Measurements from ENCODE around the gene P3H3.
A peak's percentile ranks its signal among the peaks of the same experiment; 100 is the strongest.

Gene P3H3

GRCh38 chr12:6826734-6827436 is 1.3 kb upstream of the P3H3 start:
- no peak for DNase-seq (ENCODE audit: low read depth)

DNA sequence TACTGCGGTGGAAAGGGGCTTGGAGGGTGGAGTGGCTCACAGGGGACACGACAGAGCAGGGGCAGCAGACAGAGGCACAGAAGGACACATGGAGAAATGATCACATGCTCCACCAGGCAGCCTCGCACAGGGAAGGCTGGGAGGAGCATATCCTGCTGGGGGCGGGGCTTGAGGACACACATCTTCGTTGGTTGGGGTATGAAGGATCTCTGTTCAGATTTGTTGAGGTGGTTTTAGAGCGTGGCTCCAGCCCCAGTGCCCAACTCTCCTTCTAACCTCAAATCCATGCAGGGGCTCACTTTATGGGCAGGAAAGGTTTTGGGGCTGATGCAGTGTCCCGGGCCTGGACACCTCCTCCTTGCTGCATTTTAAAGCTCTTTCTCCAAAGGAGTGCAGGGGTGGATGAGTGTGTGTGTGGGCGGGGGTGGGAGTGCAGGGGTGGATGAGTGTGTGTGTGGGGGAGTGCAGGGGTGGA is 733 bp upstream of the P3H3 start:
- no peak for DNase-seq (ENCODE audit: low read depth)

DNA sequence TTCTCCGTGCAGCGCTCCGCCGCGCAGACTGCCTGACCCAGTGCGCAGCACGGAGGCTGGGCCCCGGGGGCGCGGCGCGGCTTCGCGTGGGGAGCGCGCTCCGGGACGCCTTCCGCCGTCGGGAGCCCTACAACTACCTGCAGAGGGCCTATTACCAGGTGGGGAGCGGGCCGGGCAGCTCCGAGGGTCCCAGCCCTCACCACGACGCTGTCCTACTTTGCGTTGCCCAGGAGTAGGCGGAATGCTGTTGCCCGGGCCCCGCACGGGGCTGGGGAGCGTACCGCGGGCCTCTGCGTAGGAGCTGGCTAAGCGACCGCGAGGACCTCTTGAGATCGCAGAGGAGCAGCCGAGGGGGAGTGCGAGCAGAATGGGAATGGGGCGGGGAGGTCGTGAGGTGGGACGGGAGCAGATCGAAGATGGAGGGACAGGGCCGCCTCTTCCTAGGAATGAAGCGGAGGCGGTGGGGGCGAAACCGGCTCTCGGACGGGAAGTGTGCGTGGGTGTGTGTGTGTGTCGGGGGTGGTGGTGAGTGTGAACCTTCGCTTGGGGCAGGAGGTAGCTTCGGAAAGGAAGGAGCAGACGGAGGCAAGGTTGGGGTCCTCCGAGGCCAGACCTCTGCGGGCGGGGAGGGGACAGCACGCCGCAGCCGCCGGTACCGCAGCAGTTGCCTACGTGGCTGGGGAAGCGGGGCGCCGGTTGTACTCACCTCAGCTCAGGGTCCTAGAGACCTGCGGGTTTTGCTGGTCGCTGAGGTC is 751 bp downstream of the P3H3 start:
- peak; percentile 33 for DNase-seq (ENCODE audit: low read depth)

GRCh38 chr12:6829536-6830220 is 1.5 kb downstream of the P3H3 start:
- DNase-seq (ENCODE audit: low read depth) = no peak

DNA sequence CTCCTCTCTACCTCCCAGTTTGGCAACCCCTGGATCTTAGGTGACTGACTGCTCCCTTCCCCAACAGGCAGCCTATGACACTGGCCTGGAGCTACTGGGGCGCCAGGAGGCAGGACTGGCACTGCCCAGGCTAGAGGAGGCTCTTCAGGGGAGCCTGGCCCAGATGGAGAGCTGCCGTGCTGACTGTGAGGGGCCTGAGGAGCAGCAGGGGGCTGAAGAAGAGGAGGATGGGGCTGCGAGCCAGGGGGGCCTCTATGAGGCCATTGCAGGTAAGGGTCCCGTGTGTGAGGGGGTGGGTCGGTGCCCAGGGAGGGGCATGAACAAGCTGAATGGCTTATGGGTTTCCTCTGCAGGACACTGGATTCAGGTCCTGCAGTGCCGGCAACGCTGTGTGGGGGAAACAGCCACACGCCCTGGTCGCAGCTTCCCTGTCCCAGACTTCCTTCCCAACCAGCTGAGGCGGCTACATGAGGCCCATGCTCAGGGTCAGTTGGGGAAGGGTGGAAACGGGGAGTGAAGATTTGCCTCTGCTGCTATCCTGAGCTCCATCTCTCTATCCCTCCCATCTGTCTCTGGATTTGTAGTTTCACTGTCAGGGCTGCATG is 2.2 kb downstream of the P3H3 start:
- no peak for DNase-seq (ENCODE audit: low read depth)

DNA sequence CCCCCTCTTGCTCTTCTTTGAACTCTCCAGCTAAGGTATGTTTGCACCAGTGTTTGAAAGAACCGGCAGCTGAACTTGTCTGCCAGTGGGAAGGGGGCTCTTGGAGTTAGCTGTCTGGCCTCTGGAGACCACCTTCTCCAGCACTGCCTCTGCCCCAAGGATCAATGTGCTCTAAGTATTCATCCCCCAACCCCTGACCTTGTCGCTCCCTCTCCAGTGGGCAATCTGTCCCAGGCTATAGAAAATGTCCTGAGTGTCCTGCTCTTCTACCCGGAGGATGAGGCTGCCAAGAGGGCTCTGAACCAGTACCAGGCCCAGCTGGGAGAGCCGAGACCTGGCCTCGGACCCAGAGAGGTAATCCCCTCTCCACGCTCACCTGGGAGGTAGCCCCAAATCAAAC is 2.8 kb downstream of the P3H3 start:
- DNase-seq (ENCODE audit: low read depth) = no peak

DNA sequence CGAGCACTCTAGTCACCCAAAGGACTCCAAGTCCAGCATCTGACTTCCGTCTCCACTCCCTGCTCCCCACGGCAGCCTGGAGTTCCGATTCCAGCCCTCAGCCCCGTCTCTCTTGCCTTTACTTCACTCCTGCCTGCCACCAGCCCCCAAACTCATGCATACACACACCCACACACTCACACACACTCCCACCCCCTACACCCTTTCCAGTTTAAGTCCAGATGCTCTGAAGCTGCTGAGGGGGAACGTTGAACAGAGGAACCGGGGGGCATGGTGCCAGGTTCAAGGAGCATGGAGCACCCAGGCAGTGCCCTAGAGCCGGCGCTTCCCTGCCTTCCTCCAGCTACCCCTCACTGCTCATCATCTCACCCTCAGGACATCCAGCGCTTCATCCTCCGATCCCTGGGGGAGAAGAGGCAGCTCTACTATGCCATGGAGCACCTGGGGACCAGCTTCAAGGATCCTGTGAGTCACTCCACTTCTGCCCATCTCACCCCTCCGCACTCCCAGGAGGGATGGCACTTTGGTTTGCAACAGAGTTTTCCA is 3.3 kb downstream of the P3H3 start:
- no peak for DNase-seq (ENCODE audit: low read depth)

DNA sequence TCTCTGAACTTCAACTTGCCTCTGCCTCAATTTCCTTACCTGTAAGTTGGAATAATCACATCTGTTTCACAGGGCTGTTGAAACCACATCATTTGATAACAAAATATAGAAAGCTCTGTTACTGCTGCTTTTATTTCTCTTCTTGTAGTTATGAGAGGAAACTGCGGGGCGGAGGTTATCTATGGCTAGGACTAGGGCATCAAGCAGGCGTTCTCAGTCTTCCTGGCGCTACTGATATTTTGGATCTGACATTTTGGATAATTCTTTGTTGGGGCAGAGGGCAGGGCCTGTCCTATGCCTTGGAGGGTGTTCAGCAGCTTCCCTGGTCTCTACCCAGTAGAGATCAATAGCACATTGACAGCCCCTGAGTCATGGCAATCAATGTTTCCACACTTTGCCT is 3.9 kb downstream of the P3H3 start:
- no peak for DNase-seq (ENCODE audit: low read depth)

- no peak for DNase-seq (ENCODE audit: low read depth)
These were observed 5.1 kb downstream of the P3H3 start for GRCh38 chr12:6833189-6833890.

GRCh38 chr12:6834254-6834653 is 6.0 kb downstream of the P3H3 start:
- DNase-seq (ENCODE audit: low read depth) = no peak

DNA sequence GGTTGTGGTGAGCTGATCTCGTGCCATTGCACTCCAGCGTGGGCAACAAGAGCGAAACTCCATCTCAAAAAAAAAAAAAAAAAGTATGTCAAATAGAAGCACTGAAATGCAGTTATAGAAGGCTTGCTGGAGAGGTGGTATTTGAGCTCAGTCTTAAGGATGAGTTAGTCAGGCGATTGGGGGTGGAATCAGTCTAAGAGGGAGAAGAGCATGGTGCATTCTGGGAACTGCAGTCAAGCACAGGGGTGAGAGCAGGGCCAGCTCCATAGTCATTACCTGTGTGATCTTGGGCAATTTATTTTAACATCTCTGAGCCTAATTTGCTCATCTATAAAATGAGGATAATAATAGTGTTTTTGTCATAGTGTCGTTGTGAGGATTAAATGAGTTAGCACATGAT is 6.7 kb downstream of the P3H3 start:
- no peak for DNase-seq (ENCODE audit: low read depth)

DNA sequence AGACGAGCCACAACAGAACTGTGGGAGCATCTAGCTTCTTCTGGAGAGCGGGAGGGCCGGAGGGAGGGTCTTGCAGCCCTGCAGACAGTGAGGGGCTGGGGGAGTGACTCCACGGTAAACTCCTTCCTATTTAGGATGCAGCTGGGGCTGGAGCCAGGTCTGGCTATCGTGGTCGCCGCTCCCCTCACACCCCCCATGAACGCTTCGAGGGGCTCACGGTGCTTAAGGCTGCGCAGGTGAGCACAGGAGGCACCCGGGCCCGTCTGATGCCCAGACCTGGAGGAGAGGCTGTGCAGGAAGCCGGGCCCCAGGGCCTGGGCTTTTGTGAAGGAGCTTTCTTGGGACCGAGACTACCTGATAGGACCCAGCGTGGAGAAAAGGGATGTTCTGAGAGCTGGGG is 8.6 kb downstream of the P3H3 start:
- no peak for DNase-seq (ENCODE audit: low read depth)

DNA sequence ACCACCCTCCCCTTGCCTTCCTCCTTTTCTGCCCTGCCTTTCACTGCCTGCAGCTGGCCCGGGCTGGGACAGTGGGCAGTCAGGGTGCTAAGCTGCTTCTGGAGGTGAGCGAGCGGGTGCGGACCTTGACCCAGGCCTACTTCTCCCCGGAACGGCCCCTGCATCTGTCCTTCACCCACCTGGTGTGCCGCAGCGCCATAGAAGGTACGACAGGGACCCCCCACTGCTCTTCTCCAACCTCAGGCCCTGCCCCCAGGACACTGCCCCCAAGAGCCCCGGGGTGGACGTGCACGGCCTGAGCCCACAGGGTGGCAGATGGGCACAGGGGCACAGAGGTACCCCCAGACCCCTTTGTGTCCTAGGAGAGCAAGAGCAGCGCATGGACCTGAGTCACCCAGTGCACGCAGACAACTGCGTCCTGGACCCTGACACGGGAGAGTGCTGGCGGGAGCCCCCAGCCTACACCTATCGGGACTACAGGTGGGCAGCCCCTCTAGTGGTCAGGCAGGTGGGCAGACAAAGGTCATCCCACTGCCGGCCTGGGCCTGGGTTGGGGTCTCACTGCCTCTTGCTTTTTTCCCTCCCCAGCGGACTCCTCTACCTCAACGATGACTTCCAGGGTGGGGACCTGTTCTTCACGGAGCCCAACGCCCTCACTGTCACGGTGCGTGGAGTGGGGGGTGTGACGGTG is 9.3 kb downstream of the P3H3 start:
- no peak for DNase-seq (ENCODE audit: low read depth)

GRCh38 chr12:6838854-6839253 is 10.6 kb downstream of the P3H3 start:
- no peak for DNase-seq (ENCODE audit: low read depth)

DNA sequence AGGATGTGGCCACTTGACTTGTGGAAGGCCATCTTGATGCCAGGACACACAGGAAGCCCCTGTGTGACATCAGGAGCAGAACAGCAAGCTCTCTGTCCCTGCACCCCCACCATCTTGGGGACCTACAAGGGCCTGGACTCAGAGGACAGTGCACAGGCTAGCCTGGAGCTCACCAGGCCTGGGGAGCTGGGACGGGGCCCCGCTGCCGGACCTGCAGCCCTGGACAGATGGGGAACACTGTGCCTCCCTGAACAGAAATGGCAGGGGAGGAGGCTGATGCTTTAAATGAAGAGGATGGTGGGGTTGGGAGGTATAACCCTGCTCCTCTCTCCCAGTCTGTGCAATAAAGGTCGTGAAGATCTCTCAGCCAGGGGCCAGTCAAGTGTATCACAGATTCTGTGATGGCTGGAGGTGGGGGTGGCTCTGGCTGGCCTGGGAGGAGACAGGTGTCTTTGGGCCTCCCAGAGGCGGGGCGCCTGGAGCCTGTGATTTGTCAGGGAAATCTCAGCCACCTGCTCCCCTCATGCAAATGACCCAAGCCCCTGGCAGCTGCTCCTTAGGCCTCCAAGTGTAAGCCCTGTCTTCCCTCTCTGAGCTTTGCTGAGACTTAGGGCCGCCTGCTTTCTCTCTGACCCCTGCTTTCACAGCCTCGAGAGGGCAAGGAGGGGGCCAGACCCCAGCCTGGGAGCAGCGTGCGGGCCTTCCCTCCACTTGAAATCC is 11.4 kb downstream of the P3H3 start:
- DNase-seq (ENCODE audit: low read depth) = no peak

GRCh38 chr12:6840330-6840729 is 12.1 kb downstream of the P3H3 start:
- DNase-seq (ENCODE audit: low read depth) = no peak

DNA sequence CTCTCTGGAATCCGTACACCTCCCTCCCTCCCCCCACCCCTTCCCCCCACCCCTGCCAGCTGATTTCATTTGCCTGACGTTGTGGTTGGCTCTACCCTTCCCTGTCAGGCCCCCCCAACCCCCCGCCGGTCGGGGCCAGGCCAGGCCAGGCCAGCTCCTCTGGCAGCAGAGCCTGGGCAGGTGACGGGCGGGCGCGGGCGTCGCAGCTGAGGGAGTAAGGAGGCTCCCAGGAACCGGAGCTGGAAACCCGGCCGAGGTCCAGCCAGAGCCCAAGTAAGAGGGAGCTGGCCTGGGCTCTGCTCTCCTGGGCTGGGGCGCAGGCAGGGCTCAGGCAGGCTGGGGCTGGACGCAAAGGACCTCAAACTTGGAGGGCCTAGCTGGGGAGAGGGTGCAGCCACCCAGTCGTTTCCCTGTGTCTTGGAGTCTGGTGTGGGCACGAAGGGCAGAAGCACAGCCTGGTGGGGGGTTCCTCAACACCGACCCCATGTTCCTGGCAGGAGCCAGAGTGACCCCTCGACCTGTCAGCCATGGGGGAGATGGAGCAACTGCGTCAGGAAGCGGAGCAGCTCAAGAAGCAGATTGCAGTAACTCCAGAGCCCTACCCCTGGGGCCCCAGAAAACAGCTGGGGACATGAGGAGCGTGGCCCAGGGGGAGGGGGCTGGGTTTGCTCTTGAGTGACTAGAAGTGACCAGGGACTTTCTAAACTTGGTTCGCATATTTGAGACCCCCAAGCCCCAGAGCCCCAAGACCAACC is 12.7 kb downstream of the P3H3 start, which contains the start of gene GNB3:
GNB3 (plus strand) TSS at position 165 of the 755 bp plus-strand sequence; CDS start at position 528, 363 bp downstream.
- DNase-seq (ENCODE audit: low read depth) = no peak

DNA sequence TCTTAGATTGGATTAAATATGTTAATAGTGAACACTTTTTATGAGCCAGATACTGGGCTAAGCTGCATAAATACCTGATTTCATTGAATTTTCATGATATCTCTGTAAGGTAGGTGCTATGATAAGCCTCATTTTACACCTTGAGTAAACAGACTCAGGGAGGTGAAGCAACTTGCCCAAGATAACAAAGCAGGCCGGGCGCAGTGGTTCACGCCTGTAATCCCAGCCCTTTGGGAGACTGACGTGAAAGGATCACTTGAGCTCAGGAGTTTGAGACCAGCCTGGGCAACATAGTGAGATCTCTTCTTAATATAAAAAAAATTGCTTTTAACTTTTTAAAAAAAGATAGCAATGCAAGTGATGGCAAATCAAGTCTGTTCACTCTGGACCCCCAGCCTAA is 13.9 kb downstream of the P3H3 start:
- DNase-seq (ENCODE audit: low read depth) = no peak

DNA sequence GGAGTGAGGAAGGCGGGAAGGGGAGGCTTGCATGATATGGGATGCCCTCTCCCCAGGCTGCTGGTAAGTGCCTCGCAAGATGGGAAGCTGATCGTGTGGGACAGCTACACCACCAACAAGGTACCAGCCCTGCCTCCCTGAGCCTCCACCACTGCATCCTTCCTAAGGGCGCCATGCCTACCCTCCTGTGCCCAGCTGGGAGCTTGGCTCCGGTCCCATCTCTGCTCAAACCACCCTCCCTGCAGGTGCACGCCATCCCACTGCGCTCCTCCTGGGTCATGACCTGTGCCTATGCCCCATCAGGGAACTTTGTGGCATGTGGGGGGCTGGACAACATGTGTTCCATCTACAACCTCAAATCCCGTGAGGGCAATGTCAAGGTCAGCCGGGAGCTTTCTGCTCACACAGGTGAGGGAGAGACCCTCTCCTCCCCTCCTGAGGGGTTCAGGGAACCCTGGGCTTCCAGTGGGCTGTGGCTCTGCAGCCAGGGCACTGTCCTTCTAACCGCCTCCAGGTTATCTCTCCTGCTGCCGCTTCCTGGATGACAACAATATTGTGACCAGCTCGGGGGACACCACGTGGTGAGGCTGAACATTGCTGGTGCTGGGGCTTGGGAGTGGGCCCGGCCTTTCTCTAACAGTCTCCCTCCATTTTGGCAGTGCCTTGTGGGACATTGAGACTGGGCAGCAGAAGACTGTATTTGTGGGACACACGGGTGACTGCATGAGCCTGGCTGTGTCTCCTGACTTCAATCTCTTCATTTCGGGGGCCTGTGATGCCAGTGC is 15.1 kb downstream of the P3H3 start:
- no peak for DNase-seq (ENCODE audit: low read depth)
